GM12878 (cell line): ENCODE measurements around the gene RNASEL.
"Not testable (repeated sequence)": the region's sequence is repeated elsewhere in the genome, so short reads cannot be mapped to it uniquely, and the experiment has no call there.

ENCODE experiments used
- BHLHE40 ChIP-seq, 2 experiments: fragments of 450-650 bp in 1 of 2; IDR thresholded peaks; 2 replicates each; pipeline ENCODE4 v1.6.1; 2011 to 2017; ENCODE audit warnings: low read depth in 2 of 2, borderline replicate concordance in 1 of 2, improper control_type of control experiment in 1 of 2, low read length in 1 of 2, mild to moderate bottlenecking in 1 of 2
- EP300 ChIP-seq, 2 experiments: fragments of 150-350 bp in 1 of 2; IDR thresholded peaks; 2 replicates each; pipeline ENCODE4 v1.6.1; 2011 to 2012; ENCODE audit warnings: low read depth in 2 of 2, low read length in 2 of 2, borderline replicate concordance in 1 of 2, improper control_type of control experiment in 1 of 2, inconsistent platforms in 1 of 2; ENCODE audit not compliant: control insufficient read depth in 1 of 2
- POLR2A ChIP-seq: IDR thresholded peaks from 2 replicates; pipeline ENCODE4 v1.6.1; 2011; ENCODE audit warnings: low read depth, mild to moderate bottlenecking, low read length
- POLR2AphosphoS2 ChIP-seq: IDR thresholded peaks from 2 replicates; pipeline ENCODE4 v1.6.1; 2011; ENCODE audit warnings: low read depth, mild to moderate bottlenecking, low read length, improper control_type of control experiment, moderate library complexity
- TCF12 ChIP-seq: IDR thresholded peaks from 2 replicates; pipeline ENCODE4 v1.6.1; 2011; ENCODE audit warnings: low read depth, mild to moderate bottlenecking, low read length
- TF ChIP-seq, protein P1 (sequence below), 3 experiments: IDR thresholded peaks in 2 of 3; conservative IDR thresholded peaks in 1 of 3; 2 replicates each; pipeline ENCODE4 v1.5.1; 2011; ENCODE audit warnings: low read depth in 3 of 3, low read length in 3 of 3, mild to moderate bottlenecking in 3 of 3, control low read depth in 2 of 3, moderate library complexity in 2 of 3, inconsistent platforms in 1 of 3, mixed read lengths in 1 of 3; ENCODE audit not compliant: control insufficient read depth in 2 of 3, insufficient read depth in 1 of 3; ENCODE audit errors: extremely low read depth in 1 of 3

DNA sequence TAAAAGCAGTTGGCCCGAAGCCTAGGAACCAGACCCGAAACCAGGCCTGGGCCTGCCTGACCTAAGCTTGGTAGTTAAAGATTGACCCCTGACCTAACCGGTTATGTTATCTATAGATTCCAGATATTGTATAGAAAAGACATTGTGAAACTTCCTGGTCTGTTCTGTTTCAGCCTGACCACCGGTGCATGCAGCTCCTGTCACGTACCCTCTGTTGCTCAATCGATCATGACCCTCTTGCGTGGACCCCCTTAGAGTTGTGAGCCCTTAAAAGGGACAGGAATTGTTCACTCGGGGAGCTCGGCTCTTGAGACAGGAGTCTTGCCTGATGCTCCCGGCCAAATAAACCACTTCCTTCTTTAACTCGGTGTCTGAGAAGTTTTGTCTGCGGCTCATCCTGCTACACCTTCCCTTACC lies 43.4 kb upstream of the RNASEL start:
- not testable (repeated sequence) for TF ChIP-seq EP300 (IDR thresholded peaks at IDR 0.05; ENCODE audit: borderline replicate concordance in 1 of 2, control insufficient read depth in 1 of 2, low read depth in 2 of 2, low read length in 2 of 2); TCF12; POLR2A; POLR2AphosphoS2
- TF ChIP-seq, protein P1, sequence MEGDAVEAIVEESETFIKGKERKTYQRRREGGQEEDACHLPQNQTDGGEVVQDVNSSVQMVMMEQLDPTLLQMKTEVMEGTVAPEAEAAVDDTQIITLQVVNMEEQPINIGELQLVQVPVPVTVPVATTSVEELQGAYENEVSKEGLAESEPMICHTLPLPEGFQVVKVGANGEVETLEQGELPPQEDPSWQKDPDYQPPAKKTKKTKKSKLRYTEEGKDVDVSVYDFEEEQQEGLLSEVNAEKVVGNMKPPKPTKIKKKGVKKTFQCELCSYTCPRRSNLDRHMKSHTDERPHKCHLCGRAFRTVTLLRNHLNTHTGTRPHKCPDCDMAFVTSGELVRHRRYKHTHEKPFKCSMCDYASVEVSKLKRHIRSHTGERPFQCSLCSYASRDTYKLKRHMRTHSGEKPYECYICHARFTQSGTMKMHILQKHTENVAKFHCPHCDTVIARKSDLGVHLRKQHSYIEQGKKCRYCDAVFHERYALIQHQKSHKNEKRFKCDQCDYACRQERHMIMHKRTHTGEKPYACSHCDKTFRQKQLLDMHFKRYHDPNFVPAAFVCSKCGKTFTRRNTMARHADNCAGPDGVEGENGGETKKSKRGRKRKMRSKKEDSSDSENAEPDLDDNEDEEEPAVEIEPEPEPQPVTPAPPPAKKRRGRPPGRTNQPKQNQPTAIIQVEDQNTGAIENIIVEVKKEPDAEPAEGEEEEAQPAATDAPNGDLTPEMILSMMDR (IDR thresholded peaks at IDR 0.05 in 2 of 3, conservative IDR thresholded peaks at IDR 0.05 in 1 of 3; ENCODE audit: control insufficient read depth in 2 of 3, extremely low read depth in 1 of 3, insufficient read depth in 1 of 3, low read depth in 3 of 3, low read length in 3 of 3): not testable (repeated sequence)
- peak in 1 of 2 experiments; percentile 20; a peak in 1 of 4 replicates for TF ChIP-seq BHLHE40 (IDR thresholded peaks at IDR 0.05; ENCODE audit: borderline replicate concordance in 1 of 2, low read depth in 2 of 2, low read length in 1 of 2)
